ENCODE results near the gene BEND6. TPM values are rescaled to one million over a fixed set of nuclear protein-coding genes. Genes with fewer than 3 reads are reported as not detected.
"Not testable (repeated sequence)": the region's sequence is repeated elsewhere in the genome, so short reads cannot be mapped to it uniquely, and the experiment has no call there.

BEND6 gene
- polyA plus RNA-seq, 12 donors = 0.15 to 3.8 (median 0.48) TPM; not detected in 2

DNA sequence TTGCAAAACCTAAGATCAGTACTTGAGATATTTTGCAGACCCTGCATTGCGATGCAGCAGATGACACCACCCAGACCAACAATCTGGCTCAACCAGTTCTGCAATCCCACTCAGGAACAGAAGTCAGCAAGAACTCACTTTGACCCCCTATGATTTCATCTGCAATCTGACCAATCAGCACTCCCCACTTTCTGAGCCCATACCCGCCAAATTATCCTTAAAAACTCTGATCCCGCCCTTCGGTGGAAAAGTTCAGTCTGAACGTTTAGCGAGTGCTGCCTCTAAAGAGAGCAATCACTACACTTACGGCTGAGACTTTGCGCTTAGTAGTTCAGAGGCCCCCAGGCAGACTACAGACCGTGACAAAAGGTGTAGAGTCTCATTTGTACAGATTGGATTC, 74.3 kb downstream of the BEND6 start:
- DNase-seq = no peak

DNA sequence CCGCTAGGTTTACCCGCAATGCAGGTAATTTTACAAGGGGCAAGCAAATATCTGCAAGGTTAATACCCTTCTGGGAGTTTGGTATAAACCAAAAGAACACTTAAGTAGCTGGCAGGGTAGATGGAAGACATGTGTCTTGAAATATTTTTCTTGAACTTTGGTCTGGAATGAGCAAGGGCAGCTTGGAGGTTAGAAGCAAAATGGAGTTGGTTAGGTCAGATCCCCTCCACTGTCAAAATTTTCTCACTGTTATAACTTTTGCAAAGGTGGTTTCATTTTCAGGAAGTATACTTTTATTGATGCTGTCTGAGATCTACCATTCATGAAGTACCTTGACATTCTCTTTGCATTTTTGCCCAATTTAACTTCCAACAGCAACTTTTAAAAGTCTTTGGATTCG, 78.3 kb downstream of the BEND6 start:
- no peak for DNase-seq

GRCh38 chr6:57035549-57035948, 80.6 kb downstream of the BEND6 start:
- no peak for DNase-seq

DNA sequence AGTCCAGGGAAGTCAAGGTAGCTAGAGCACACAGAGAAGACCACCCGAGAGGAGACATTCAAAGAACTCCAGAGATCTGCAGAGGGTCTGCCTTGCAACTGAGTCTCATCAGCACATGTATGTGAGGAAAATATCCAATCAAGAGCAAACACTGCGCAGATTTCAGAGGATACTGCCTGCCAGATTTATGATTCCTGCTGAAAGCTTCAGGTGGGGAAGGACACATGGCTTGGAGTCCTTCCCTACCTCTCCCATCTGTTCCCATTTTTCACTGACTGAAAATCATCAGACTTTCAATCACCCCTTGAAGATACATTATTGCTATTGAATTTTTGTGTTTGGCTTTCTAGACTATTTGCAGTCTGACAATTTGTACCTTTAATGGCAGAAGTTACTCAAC, 84.0 kb downstream of the BEND6 start:
- no peak for DNase-seq

DNA sequence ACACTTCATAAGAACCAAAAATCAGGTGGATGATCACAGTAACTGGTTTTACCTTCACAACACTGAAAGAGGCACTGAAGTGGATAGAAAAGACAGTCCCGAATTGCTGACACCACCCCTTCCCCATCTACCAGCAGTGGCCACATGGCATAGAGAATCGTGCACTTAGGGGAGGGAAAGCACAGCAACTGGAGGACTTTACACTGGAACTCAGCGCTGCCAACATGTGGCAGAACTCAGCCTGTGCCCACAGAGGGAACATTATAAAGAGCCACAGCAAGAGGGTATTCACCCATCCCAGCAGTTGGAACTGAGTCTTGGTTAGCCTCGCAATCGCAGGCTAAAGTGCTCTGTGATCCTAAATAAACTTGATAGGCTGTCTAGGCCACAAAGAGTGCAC, 85.1 kb downstream of the BEND6 start:
- DNase-seq = no peak

DNA sequence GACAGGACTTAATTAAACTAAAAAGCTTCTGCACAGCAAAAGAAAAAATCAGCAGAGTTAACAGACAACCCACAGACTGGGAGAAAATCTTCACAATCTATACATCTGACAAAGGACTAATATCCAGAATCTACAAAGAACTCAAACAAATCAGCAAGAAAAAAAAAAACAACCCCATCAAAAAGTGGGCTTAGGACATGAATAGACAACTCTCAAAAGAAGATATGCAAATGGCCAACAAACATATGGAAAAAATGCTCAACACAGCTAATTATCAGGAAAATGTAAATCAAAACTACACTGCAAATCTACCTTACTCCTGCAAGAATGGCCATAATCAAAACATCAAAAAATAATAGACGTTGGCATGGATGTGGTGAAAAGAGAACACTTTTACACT, 89.2 kb downstream of the BEND6 start:
- not testable (repeated sequence) for DNase-seq

- DNase-seq = no peak
These were observed 89.7 kb downstream of the BEND6 start for GRCh38 chr6:57044568-57044967.

DNA sequence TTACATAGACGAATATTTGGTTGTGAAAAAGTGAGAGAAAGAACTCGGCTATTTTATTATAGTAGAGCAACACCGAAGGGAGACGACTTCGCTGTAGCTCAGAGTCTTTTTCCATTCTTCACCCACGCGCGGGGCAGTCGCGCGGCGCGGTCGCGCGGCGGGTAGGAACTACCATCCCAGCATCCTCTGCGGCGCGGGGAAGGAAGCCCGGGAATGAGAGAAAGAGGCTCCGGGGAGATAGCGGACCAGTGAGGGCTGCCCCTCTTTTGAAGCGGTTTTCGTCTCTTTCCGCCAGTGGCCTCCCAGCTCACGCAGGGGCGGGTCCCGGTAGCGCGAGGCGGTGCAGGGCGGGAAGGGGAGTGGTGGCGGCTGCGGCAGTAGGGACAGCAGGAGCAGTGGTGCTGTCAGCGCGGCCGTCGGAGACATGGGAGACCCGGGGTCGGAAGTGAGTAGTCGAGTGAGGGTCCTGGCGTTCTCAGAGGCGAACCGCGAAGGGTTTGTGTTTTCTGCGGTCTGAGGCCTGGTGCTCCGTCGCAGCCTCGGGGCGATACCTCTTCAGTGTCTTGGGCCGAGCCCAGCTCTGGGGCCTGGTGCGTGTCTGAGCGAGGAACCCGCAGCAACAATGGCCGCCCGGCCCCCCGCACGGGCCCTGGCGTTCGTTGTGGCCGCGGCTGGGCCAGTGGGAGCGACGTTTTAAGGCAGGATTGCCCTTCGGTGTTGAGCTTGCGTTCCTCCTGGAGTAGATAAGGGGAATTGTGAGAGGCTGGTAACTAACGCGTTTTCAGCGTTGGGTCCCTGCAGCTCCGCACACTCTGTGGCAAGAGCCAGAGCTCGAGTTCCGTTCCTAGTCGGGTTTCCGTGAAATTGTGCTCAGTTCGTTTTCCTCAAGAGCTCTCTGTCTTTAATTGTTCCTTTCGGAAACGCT, 91.7 kb downstream of the BEND6 start, which contains the start of gene KIAA1586:
Gene KIAA1586, plus strand, starts transcription at position 362 of the 925 bp plus-strand sequence. Its CDS starts 63 bp downstream, at position 425.
- peak; percentile 93 for DNase-seq

DNA sequence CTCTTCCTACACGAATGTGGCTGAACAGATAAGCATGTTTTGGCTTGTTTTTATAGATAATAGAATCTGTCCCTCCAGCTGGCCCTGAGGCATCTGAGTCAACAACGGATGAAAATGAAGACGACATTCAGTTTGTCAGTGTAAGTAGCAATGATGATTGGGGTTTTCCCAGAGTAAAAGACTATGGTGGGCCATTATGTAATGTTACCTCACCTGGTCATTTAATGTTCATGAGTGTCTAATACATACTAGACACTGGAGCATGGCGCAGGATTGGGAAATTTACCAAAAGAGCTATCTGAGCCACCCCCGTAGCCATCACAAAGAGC, 92.3 kb downstream of the BEND6 start:
- not testable (repeated sequence) for DNase-seq

DNA sequence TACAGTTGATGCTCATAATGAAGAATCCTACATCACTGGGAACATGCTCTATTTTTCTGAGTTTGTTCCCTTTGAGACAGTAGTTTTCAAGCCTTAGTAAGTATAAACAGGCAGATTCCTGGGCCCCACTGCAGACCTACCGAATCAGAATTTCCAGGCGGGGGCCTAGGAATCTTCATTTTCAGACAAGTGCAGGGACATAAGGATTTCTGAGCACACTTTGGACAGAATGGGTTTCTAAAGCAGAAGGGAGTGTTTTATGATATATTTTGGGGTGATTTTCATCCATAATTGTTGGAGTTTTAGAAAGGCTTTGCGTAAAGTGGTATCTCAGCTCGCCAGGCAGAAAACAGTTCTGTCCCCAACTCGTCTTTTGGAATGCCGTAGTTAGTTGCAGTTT, 93.0 kb downstream of the BEND6 start:
- DNase-seq = not testable (repeated sequence)

- DNase-seq = no peak
These were observed 93.7 kb downstream of the BEND6 start for GRCh38 chr6:57048577-57048976.

DNA sequence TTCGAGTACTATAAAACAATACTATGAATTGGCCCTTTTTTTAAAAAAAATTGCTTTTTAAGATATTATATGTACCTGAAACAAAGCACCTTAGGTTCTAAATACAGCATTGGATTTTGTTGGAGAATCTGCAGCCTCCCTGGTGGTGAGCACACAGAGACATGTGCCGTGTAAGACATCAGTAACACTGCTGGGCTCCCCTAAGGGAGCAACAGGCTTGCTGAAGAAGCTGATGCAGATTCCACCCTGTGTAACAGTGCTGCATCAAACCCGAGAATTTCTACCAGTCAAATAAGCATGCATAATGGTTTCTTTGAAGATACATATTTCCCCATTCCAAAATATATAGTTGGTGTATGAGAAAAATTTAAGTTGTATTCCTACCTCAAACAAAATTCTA, 108.9 kb downstream of the BEND6 start:
- DNase-seq = no peak

- DNase-seq = no peak
These were observed 109.9 kb downstream of the BEND6 start for GRCh38 chr6:57064809-57065208.

GRCh38 chr6:57068061-57068460, 113.2 kb downstream of the BEND6 start:
- no peak for DNase-seq

GRCh38 chr6:57069228-57069627, 114.3 kb downstream of the BEND6 start:
- DNase-seq = no peak

- DNase-seq = no peak
These were observed 115.0 kb downstream of the BEND6 start for GRCh38 chr6:57069920-57070331.

DNA sequence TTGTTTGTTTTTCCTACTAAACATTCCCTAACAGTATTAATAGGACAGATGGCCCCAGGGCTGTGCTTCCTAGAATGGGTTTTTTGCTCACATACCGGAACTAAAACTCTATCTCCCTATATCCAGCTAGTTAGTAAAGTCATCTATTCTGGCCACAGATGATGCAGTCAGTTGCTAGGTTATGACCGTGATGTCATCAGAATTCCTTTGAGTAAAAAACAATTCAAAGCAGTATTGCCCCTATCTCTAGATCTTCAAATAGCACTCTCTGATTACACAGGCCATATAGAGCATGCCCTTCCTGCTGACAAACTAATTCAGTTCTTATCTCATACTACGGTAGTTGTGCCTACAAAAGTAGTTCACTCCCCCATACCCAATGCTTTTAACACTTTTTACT, 117.2 kb downstream of the BEND6 start:
- DNase-seq = no peak

DNA sequence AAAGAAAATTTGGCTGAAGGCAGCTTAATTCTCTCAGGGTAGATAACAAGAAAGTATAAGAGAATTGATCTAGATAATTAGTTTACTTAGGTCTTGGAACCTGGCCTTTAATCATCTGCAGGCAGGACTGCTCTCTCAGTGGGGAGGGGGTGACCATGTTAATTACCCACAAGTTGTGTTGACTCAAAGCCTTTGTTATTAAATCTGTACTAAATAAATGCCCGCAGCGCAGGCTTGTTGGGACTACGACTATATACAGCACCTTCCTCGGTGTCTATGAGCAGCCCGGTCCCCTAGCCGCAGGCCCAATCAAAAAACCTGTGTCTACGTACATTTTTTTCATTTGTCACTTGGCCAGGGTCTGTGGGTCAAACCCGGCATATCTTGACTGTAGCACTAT, 119.5 kb downstream of the BEND6 start:
- DNase-seq = no peak

DNA sequence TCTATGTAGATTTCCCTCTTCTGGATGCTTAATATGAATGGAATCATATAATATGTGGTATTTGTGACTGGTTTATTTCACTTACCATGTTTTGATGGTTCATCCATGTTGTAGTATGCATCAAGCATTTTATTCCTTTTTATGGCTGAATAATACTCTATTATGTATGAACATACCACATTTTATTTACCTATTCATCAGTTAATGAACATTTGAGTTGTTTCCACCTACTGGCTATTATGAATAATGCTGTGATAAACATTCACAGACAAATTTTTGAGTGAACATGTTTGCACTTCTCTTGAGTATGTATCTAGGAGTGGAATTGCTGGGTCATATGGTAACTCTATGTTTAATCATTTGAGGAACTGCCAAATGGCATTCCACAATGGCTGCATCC, 120.2 kb downstream of the BEND6 start:
- DNase-seq = no peak

Measured in muscle of arm (tissue), 12 donors.